BJ (cell line): ENCODE measurements around the gene CACNA1E. TPM values are rescaled to one million over a fixed set of nuclear protein-coding genes. Genes with fewer than 3 reads are reported as not detected.

Experiments used
- CTCF ChIA-PET: fragments of 350-600 bp; formaldehyde crosslinking; extraction: SDS; loops from one replicate; lab custom pipeline; 2021; ENCODE audit warnings: antibody characterized with exemption, inconsistent platforms; lab: Yijun Ruan, JAX
- POLR2A ChIA-PET: fragments of 300-600 bp; sonication (Branson Sonifier 250); formaldehyde crosslinking; extraction: SDS; loops from one replicate; lab custom pipeline; 2021; ENCODE audit warnings: antibody characterized with exemption; lab: Charles Lee
- DNase-seq: peaks from one replicate; pipeline ENCODE4 v3.0.0-alpha.2; 2011; ENCODE audit warnings: low read depth
- H3K27me3 ChIP-seq: 2 replicates; pipeline ENCODE4 v1.6.0; 2011; ENCODE audit warnings: low read length; ENCODE audit not compliant: control insufficient read depth, insufficient read depth
- H3K36me3 ChIP-seq: 2 replicates; pipeline ENCODE4 v1.5.1; 2011; ENCODE audit warnings: low read length; ENCODE audit not compliant: control insufficient read depth, insufficient read depth
- H3K4me3 ChIP-seq: 2 replicates; pipeline ENCODE4 v1.5.1; 2011; ENCODE audit warnings: low read depth, mild to moderate bottlenecking, control low read depth, low read length
- polyA plus RNA-seq: library from polyadenylated mRNA; depleted of rRNA; stranded (reverse); fragments of >200 nt; gene quantifications from 2 replicates; pipeline ENCODE4 v1.2.3, GENCODE V29; 2011
- TF ChIP-seq, protein P1 (sequence below): IDR thresholded peaks from 2 replicates; pipeline ENCODE4 v1.5.1; 2011; ENCODE audit warnings: low read depth, mild to moderate bottlenecking, control low read depth, inconsistent platforms, low read length, moderate library complexity; ENCODE audit not compliant: insufficient read depth

The CACNA1E gene
- polyA plus RNA-seq, 1 experiment, result not detected

- ChIA-PET CTCF (no interaction called here), POLR2A (no interaction called here)
- no peak for DNase-seq
- TF ChIP-seq, protein P1, sequence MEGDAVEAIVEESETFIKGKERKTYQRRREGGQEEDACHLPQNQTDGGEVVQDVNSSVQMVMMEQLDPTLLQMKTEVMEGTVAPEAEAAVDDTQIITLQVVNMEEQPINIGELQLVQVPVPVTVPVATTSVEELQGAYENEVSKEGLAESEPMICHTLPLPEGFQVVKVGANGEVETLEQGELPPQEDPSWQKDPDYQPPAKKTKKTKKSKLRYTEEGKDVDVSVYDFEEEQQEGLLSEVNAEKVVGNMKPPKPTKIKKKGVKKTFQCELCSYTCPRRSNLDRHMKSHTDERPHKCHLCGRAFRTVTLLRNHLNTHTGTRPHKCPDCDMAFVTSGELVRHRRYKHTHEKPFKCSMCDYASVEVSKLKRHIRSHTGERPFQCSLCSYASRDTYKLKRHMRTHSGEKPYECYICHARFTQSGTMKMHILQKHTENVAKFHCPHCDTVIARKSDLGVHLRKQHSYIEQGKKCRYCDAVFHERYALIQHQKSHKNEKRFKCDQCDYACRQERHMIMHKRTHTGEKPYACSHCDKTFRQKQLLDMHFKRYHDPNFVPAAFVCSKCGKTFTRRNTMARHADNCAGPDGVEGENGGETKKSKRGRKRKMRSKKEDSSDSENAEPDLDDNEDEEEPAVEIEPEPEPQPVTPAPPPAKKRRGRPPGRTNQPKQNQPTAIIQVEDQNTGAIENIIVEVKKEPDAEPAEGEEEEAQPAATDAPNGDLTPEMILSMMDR, result no peak
- no peak overlapping the region for H3K4me3 ChIP-seq
- no peaks in the 10 kb centered on the region for H3K27me3 ChIP-seq
- no peaks in the 10 kb centered on the region for H3K36me3 ChIP-seq
Observed at GRCh38 chr1:181806746-181807145, 323.4 kb downstream of the CACNA1E start.

DNA sequence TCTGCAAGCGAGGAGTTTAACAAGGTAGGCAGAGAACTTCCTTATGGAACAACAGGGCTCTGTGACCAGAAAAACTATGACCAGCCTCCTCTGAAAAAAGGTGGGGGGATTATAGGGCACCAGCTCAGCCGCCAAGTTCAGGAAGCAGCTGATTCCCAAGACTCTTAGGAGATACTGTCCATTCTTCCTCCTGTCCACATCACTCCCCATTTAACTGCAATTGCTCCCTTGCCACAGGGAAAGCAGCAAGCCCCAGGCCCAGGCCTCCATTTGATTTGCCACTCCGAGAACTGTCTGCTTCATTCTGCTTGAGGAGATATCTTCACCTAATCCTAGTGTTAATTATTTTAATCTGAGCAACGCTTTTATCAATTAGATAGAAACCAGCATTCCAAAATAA lies 323.9 kb downstream of the CACNA1E start:
- ChIA-PET POLR2A (no interaction called here), CTCF (no interaction called here)
- Histone ChIP-seq H3K4me3 (no peak overlapping the region), H3K27me3 (no peaks in the 10 kb centered on the region), H3K36me3 (no peaks in the 10 kb centered on the region)
- no peak for DNase-seq
- TF ChIP-seq, protein P1, result no peak

DNA sequence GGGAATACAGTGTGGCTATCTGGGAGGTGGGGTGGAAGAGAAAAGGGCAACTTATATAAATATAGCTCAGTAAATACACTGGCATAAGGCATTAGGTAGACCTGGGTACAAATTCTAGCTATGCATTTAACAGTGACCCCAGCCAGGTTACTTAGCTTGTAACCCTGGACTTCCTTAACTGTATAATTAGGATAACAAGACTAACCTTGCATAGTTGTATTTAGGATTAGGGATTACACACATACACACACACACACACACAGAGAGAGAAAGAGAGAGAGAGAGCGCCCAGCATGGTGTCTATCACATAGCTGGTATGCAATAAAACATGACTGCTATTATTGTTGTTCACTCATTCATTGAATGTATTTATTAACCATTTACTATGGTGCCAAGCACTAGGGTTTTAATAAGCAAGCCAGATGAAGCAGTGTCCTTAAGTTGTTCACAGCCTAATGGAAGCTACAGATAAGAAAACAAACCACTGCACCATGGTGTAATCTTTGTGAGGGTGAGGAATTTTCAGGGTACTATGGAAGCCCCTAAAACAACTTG lies 326.8 kb downstream of the CACNA1E start:
- TF ChIP-seq, protein P1, result no peak
- no peak overlapping the region for H3K4me3 ChIP-seq
- no peaks in the 10 kb centered on the region for H3K27me3 ChIP-seq
- no peaks in the 10 kb centered on the region for H3K36me3 ChIP-seq
- ChIA-PET CTCF (no interaction called here), POLR2A (no interaction called here)
- no peak for DNase-seq

GRCh38 chr1:181812208-181812607 lies 328.9 kb downstream of the CACNA1E start:
- CTCF ChIA-PET, result interaction anchor here (0.6 kb wide), 1 partner anchor 13 kb away, joined by 3 read pairs; no protein-coding TSS in a partner anchor
- TF ChIP-seq, protein P1, result no peak
- POLR2A ChIA-PET, result no interaction called here
- Histone ChIP-seq H3K36me3 (no peaks in the 10 kb centered on the region), H3K4me3 (no peak overlapping the region), H3K27me3 (no peaks in the 10 kb centered on the region)
- DNase-seq, result no peak

- no peak for DNase-seq
- TF ChIP-seq, protein P1, result no peak
- CTCF ChIA-PET, result no interaction called here
- POLR2A ChIA-PET, result no interaction called here
- no peaks in the 10 kb centered on the region for H3K27me3 ChIP-seq
- H3K4me3 ChIP-seq, result no peak overlapping the region
- no peaks in the 10 kb centered on the region for H3K36me3 ChIP-seq
Observed at GRCh38 chr1:181813266-181813665, 329.9 kb downstream of the CACNA1E start.
